Lower leg skin (tissue), 4 donors: Measurements from ENCODE around the gene NVL. TPM values are rescaled to one million over a fixed set of nuclear protein-coding genes. Genes with fewer than 3 reads are reported as not detected.
A peak's percentile ranks its signal among the peaks of the same experiment; 100 is the strongest.
"Not testable (repeated sequence)": the region's sequence is repeated elsewhere in the genome, so short reads cannot be mapped to it uniquely, and the experiment has no call there.

Experiments
- DNase-seq, 2 donors: peaks; one replicate each; pipeline ENCODE4 v3.0.0-alpha.2; 2019; ENCODE audit warnings: low spot score in 2 of 2
- H3K4me3 ChIP-seq: fragments of 200-600 bp; sonication (generic); 2 replicates; pipeline ENCODE4 v1.5.1; 2017; ENCODE audit warnings: mild to moderate bottlenecking, low read depth; ENCODE audit not compliant: poor library complexity, severe bottlenecking
- CTCF ChIP-seq, 3 donors: fragments of 450-650 bp; IDR thresholded peaks; one replicate each; pipeline ENCODE4 v1.5.1; 2016; ENCODE audit warnings: antibody characterized with exemption in 3 of 3, mild to moderate bottlenecking in 3 of 3, moderate library complexity in 2 of 3
- POLR2A ChIP-seq, 2 donors: fragments of 450-650 bp; IDR thresholded peaks; one replicate each; pipeline ENCODE4 v1.6.1; 2016 to 2017; ENCODE audit warnings: antibody characterized with exemption in 2 of 2, mild to moderate bottlenecking in 1 of 2, moderate library complexity in 1 of 2
- WGBS, 2 donors: methylation state at CpG; one replicate each; pipeline ENCODE4 v1.1.5; 2018; 5-methylcytosine and 5-hydroxymethylcytosine counted together
- intact Hi-C: fragments of 100-400 bp; cut with DNase I; formaldehyde crosslinking; loops from one replicate; pipeline ENCODE4 v1.15.0; 2023; ENCODE audit warnings: low total_unique reads
- total RNA-seq, 4 donors: library from RNA; depleted of rRNA; stranded (reverse); fragments of >200 nt; gene quantifications; one replicate each; pipeline ENCODE4 v1.1.0, GENCODE V29; 2016

The NVL gene
- total RNA-seq, 4 donors from 2014 or later: 24.4 to 43.1 (median 32.1) TPM

GRCh38 chr1:224353975-224354925, 24.3 kb upstream of the NVL start:
- no peak overlapping the region for H3K4me3 ChIP-seq
- 81% methylated on average over 5 of the region's 5 CpGs for WGBS, 2 donors
- TF ChIP-seq POLR2A (IDR thresholded peaks at IDR 0.05) (no peak), CTCF (IDR thresholded peaks at IDR 0.05) (no peak)
- intact Hi-C loops: no loop called here
- DNase-seq: no peak

- intact Hi-C loops, H3K4me3 ChIP-seq, DNase-seq: not testable (repeated sequence)
- WGBS, 2 donors: 94 to 95% methylated on average over 39 to 48 of the region's 49 CpGs
Observed at GRCh38 chr1:224352436-224353085, 22.6 kb upstream of the NVL start.

GRCh38 chr1:224349716-224350115, 19.7 kb upstream of the NVL start:
- WGBS, 2 donors: 91 to 92% methylated on average over 13 to 30 of the region's 30 CpGs
- intact Hi-C loops, DNase-seq, H3K4me3 ChIP-seq: not testable (repeated sequence)

- 83 to 91% methylated on average over 2 of the region's 2 CpGs for WGBS, 2 donors
- no peak overlapping the region for H3K4me3 ChIP-seq
- no peak for DNase-seq
- TF ChIP-seq POLR2A (IDR thresholded peaks at IDR 0.05): no peak
- no peak for TF ChIP-seq CTCF (IDR thresholded peaks at IDR 0.05)
- intact Hi-C loops: no loop called here
Observed at GRCh38 chr1:224348137-224348536, 18.2 kb upstream of the NVL start.

- intact Hi-C loops: no loop called here
- no peak for DNase-seq
- TF ChIP-seq CTCF (IDR thresholded peaks at IDR 0.05): no peak
- TF ChIP-seq POLR2A (IDR thresholded peaks at IDR 0.05): no peak
- 44 to 45% methylated on average over 3 of the region's 3 CpGs for WGBS, 2 donors
- H3K4me3 ChIP-seq: no peak overlapping the region
Observed at GRCh38 chr1:224343679-224344078, 13.7 kb upstream of the NVL start.

GRCh38 chr1:224340453-224341384, 10.7 kb upstream of the NVL start:
- peak in 1 of 2 donors; percentile 85 for DNase-seq
- 6 to 9% methylated on average over 21 to 33 of the region's 36 CpGs for WGBS, 2 donors
- intact Hi-C loops: not testable (repeated sequence)
- H3K4me3 ChIP-seq: peak overlapping the region; percentile 20
